GM18511 (cell line): ENCODE data around the gene MALT1.
"Not testable (repeated sequence)": the region's sequence is repeated elsewhere in the genome, so short reads cannot be mapped to it uniquely, and the experiment has no call there.

ENCODE experiments used
- ATAC-seq: cut with Tn5 transposase; IDR thresholded peaks from one replicate; pipeline ENCODE4 v1.9.1; 2021; ENCODE audit warnings: mild to moderate bottlenecking, moderate library complexity; ENCODE audit not compliant: unreplicated experiment

MALT1 gene

GRCh38 chr18:58730618-58731017 is 59.4 kb downstream of the MALT1 start:
- no peak for ATAC-seq

- no peak for ATAC-seq
Observed at GRCh38 chr18:58732471-58732870, 61.2 kb downstream of the MALT1 start.

- ATAC-seq = no peak
Observed at GRCh38 chr18:58733866-58734265, 62.6 kb downstream of the MALT1 start.

GRCh38 chr18:58738322-58738721 is 67.1 kb downstream of the MALT1 start:
- ATAC-seq = no peak

- ATAC-seq = no peak
Observed at GRCh38 chr18:58745914-58746313, 74.6 kb downstream of the MALT1 start.

GRCh38 chr18:58748899-58749595 is 77.8 kb downstream of the MALT1 start:
- no peak for ATAC-seq

GRCh38 chr18:58753976-58754375 is 82.7 kb downstream of the MALT1 start:
- ATAC-seq = no peak

- ATAC-seq = no peak
Observed at GRCh38 chr18:58754544-58755068, 83.3 kb downstream of the MALT1 start.

GRCh38 chr18:58755304-58756010 is 84.2 kb downstream of the MALT1 start:
- no peak for ATAC-seq

GRCh38 chr18:58756148-58756547 is 84.9 kb downstream of the MALT1 start:
- no peak for ATAC-seq

GRCh38 chr18:58756596-58757240 is 85.5 kb downstream of the MALT1 start:
- ATAC-seq = no peak

- not testable (repeated sequence) for ATAC-seq
Observed at GRCh38 chr18:58757351-58757750, 86.1 kb downstream of the MALT1 start.

- no peak for ATAC-seq
Observed at GRCh38 chr18:58758046-58758445, 86.8 kb downstream of the MALT1 start.

GRCh38 chr18:58758606-58759005 is 87.3 kb downstream of the MALT1 start:
- ATAC-seq = no peak

GRCh38 chr18:58761241-58761969 is 90.1 kb downstream of the MALT1 start:
- peak; percentile 83 for ATAC-seq

- no peak for ATAC-seq
Observed at GRCh38 chr18:58761970-58762780, 90.9 kb downstream of the MALT1 start.

GRCh38 chr18:58762781-58763171 is 91.5 kb downstream of the MALT1 start:
- ATAC-seq = no peak

- no peak for ATAC-seq
Observed at GRCh38 chr18:58766164-58766563, 94.9 kb downstream of the MALT1 start.

GRCh38 chr18:58766946-58767345 is 95.7 kb downstream of the MALT1 start:
- no peak for ATAC-seq

GRCh38 chr18:58768293-58768974 is 97.2 kb downstream of the MALT1 start:
- peak; percentile 93 for ATAC-seq
